ENCODE results near the gene ADORA2B. TPM values are rescaled to one million over a fixed set of nuclear protein-coding genes. Genes with fewer than 3 reads are reported as not detected.

Gene ADORA2B
- polyA plus RNA-seq, 4 donors = 1.0 to 7.3 (median 2.8) TPM

Other genes with a start within 250 kb of the ADORA2B start
- gene ZNF286A, start 245.4 kb upstream of the ADORA2B start, polyA plus RNA-seq (ENCODE audit: insufficient read length in 4 of 4) = 10 to 100 TPM; 36.5 to 42.8 (median 41.3) TPM
- under 1 TPM; 0.40 to 0.77 (median 0.63) TPM for gene TBC1D26, start 212.8 kb upstream of the ADORA2B start, polyA plus RNA-seq (ENCODE audit: insufficient read length in 4 of 4)
- 10 to 100 TPM; 40.6 to 62.6 (median 47.6) TPM for gene ZSWIM7, start 54.6 kb downstream of the ADORA2B start, polyA plus RNA-seq (ENCODE audit: insufficient read length in 4 of 4)
- 10 to 100 TPM; 58.4 to 62.8 (median 60.5) TPM for gene TTC19, start 54.7 kb downstream of the ADORA2B start, polyA plus RNA-seq (ENCODE audit: insufficient read length in 4 of 4)

Measured in right renal pelvis (tissue), 4 donors.